Kidney (tissue), 14 donors: ENCODE measurements around the gene GAB2. TPM values are rescaled to one million over a fixed set of nuclear protein-coding genes. Genes with fewer than 3 reads are reported as not detected.

Source experiments
- DNase-seq, 5 donors: peaks; one replicate each; pipeline ENCODE4 v3.0.0-alpha.2; 2013 to 2020
- FAIRE-seq: peaks from 2 replicates; lab custom pipeline; 2012; peaks lifted over from hg19 to GRCh38; lab: Jason Lieb, UNC
- H3K27ac ChIP-seq, 2 donors: one replicate each; pipeline ENCODE4 v1.7.0; 2013; ENCODE audit warnings: low read depth in 2 of 2, low read length in 2 of 2, inconsistent platforms in 1 of 2
- H3K27me3 ChIP-seq: one replicate; pipeline ENCODE4 v1.7.1; 2013; ENCODE audit warnings: low read length, inconsistent platforms; ENCODE audit not compliant: control insufficient read depth, insufficient read depth
- H3K36me3 ChIP-seq, 3 donors: one replicate each; pipeline versions ENCODE4 v1.7.0 to v1.7.1; 2013; ENCODE audit warnings: low read length in 3 of 3, control low read depth in 1 of 3, inconsistent platforms in 1 of 3; ENCODE audit not compliant: insufficient read depth in 3 of 3, control insufficient read depth in 2 of 3
- H3K4me1 ChIP-seq, 3 donors: one replicate each; pipeline versions ENCODE4 v1.7.0 to v1.7.1; 2013; ENCODE audit warnings: low read length in 3 of 3, inconsistent platforms in 1 of 3, low read depth in 1 of 3; ENCODE audit not compliant: control insufficient read depth in 2 of 3, insufficient read depth in 2 of 3
- H3K4me3 ChIP-seq, 3 donors: one replicate each; pipeline versions ENCODE4 v1.7.0 to v1.8.1; 2013; ENCODE audit warnings: low read length in 3 of 3, control low read depth in 1 of 3, inconsistent platforms in 1 of 3
- H3K9ac ChIP-seq, 3 donors: one replicate each; pipeline versions ENCODE4 v1.7.0 to v1.7.1; 2013; ENCODE audit warnings: low read length in 3 of 3, control low read depth in 1 of 3, inconsistent platforms in 1 of 3
- H3K9me3 ChIP-seq, 3 donors: one replicate each; pipeline versions ENCODE4 v1.7.0 to v1.7.1; 2013; ENCODE audit warnings: low read length in 3 of 3, control low read depth in 1 of 3, inconsistent platforms in 1 of 3; ENCODE audit not compliant: control insufficient read depth in 2 of 3, insufficient read depth in 1 of 3
- intact Hi-C: fragments of 100-400 bp; cut with DNase I; formaldehyde crosslinking; loops from one replicate; pipeline ENCODE4 v1.11.1; 2022
- polyA plus RNA-seq: library from polyadenylated mRNA; stranded (reverse); fragments of 350-450 nt; fragmentation: Illumina TruSeq; extraction: RNeasy Lipid Tissue Mini Kit (QIAGEN cat#74804); gene quantifications from one replicate; pipeline ENCODE4 v1.2.3, GENCODE V29; 2014; ENCODE audit warnings: low read depth, low replicate concordance; ENCODE audit not compliant: insufficient read depth
- total RNA-seq: library from RNA; stranded (reverse); fragmentation: NEBNext Ultra II Directional; extraction: Animal tissue kit (Norgen Biotek cat#: 25700); gene quantifications from one replicate; pipeline ENCODE4 v1.2.1, GENCODE V29; 2021
- TF ChIP-seq, protein P1 (sequence below): IDR thresholded peaks from 3 replicates; pipeline ENCODE4 v1.5.1; 2012; ENCODE audit warnings: mild to moderate bottlenecking, moderate library complexity, borderline replicate concordance; ENCODE audit not compliant: insufficient read depth; ENCODE audit errors: extremely low read depth
- donor health status: control.
- donor health status: control.
- donor health status: control.
- donor health status: control.
- donor health status: control.
- donor health status: DM: yes; HTN: yes; CAD: no.
- donor health status: Normal renal cell carcinoma (clear cell type).

The GAB2 gene
- total and polyA plus RNA-seq, 2 donors from 2014 or later, result 3.3 to 23.6 TPM

DNA sequence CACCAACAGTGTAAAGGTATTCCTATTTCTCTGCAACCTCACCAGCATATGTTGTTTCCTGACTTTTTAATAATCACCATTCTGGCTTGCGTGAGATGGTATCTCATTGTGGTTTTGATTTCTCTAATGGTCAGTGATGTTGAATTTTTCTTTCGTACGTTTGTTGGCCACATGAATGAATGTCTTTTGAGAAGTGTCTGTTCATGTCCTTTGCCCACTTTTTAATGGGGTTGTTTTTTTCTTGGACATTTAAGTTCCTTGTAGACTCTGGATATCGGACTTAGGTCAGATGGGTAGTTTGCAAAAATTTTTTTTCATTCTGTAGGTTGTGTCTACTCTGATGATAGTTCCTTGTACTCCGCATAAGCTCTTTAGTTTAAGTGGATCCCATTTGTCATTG, 206.1 kb downstream of the GAB2 start:
- Histone ChIP-seq H3K9ac (no peak overlapping the region), H3K4me3 (no peak overlapping the region), H3K27me3 (no peaks in the 10 kb centered on the region), H3K9me3 (no peaks in the 10 kb centered on the region), H3K27ac (no peak overlapping the region), H3K4me1 (no peaks in the 10 kb centered on the region), H3K36me3 (peaks cover 0 to 16% (median 15%) of the 10 kb centered on the region in 3 donors)
- no peak for DNase-seq
- intact Hi-C loops, result no loop called here
- no peak for FAIRE-seq
- TF ChIP-seq, protein P1, sequence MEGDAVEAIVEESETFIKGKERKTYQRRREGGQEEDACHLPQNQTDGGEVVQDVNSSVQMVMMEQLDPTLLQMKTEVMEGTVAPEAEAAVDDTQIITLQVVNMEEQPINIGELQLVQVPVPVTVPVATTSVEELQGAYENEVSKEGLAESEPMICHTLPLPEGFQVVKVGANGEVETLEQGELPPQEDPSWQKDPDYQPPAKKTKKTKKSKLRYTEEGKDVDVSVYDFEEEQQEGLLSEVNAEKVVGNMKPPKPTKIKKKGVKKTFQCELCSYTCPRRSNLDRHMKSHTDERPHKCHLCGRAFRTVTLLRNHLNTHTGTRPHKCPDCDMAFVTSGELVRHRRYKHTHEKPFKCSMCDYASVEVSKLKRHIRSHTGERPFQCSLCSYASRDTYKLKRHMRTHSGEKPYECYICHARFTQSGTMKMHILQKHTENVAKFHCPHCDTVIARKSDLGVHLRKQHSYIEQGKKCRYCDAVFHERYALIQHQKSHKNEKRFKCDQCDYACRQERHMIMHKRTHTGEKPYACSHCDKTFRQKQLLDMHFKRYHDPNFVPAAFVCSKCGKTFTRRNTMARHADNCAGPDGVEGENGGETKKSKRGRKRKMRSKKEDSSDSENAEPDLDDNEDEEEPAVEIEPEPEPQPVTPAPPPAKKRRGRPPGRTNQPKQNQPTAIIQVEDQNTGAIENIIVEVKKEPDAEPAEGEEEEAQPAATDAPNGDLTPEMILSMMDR, result no peak

DNA sequence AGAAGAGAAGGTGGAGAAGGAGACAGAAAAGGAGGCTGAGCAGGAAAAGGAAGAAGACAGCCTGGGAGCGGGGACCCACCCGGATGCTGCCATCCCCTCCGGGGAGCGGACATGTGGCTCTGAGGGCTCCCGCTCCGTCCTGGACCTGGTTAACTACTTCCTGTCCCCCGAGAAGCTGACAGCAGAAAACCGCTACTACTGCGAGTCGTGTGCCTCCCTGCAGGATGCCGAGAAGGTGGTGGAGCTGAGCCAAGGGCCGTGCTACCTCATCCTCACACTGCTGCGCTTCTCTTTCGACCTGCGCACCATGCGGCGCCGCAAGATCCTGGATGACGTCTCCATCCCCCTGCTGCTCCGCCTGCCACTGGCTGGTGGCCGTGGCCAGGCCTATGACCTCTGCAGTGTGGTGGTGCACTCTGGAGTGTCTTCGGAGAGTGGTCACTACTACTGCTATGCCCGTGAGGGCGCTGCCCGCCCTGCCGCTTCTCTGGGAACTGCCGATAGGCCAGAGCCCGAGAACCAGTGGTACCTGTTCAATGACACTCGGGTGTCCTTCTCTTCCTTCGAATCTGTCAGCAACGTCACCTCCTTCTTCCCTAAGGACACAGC, 207.5 kb downstream of the GAB2 start:
- DNase-seq (no peak), FAIRE-seq (no peak)
- Histone ChIP-seq H3K4me3 (no peak overlapping the region), H3K9ac (no peak overlapping the region), H3K4me1 (no peaks in the 10 kb centered on the region), H3K36me3 (peaks cover 0 to 16% (median 14%) of the 10 kb centered on the region in 3 donors), H3K27me3 (no peaks in the 10 kb centered on the region), H3K27ac (no peak overlapping the region), H3K9me3 (no peaks in the 10 kb centered on the region)
- intact Hi-C loops, result no loop called here
- TF ChIP-seq, protein P1, result no peak

DNA sequence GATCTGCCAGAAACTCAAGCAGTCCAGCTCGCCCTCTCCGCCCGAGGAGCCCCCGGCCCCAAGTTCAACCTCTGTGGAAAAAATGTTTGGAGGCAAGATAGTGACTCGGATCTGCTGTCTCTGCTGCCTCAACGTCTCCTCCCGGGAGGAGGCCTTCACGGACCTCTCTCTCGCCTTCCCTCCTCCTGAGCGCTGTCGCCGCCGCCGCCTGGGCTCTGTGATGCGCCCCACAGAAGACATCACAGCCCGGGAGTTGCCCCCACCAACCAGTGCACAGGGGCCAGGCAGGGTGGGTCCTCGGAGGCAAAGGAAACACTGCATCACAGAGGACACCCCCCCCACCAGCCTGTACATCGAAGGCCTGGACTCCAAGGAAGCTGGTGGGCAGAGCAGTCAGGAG, 208.1 kb downstream of the GAB2 start:
- Histone ChIP-seq H3K27ac (no peak overlapping the region), H3K27me3 (no peaks in the 10 kb centered on the region), H3K9me3 (no peaks in the 10 kb centered on the region), H3K36me3 (peaks cover 0 to 16% (median 10%) of the 10 kb centered on the region in 3 donors), H3K4me3 (no peak overlapping the region), H3K4me1 (no peaks in the 10 kb centered on the region), H3K9ac (no peak overlapping the region)
- intact Hi-C loops, result no loop called here
- FAIRE-seq, result no peak
- TF ChIP-seq, protein P1, result no peak
- no peak for DNase-seq
